K562 (cell line): Measurements from ENCODE around the gene FOXN3. TPM values are rescaled to one million over a fixed set of nuclear protein-coding genes. Genes with fewer than 3 reads are reported as not detected.

ENCODE experiments used
- ATAC-seq: fragments of 200-7000 bp; cut with Tn5 transposase; 3 replicates; pipeline ENCODE4 v1.9.1; 2020; ENCODE audit warnings: moderate library complexity
- BruUV-seq: library from RNA; stranded (reverse); fragments of 400-500 nt; replicated peaks from 2 replicates; lab custom pipeline; 2021; lab: Mats Ljungman, UMichigan
- CTCF ChIA-PET: fragments of 300-600 bp; formaldehyde crosslinking; extraction: SDS; loops from one replicate; lab custom pipeline; 2021; ENCODE audit warnings: low intra/inter-chr PET ratio; lab: Yijun Ruan, JAX
- POLR2A ChIA-PET: fragments of 300-600, 350-650 bp; sonication (Branson Sonifier 250); formaldehyde crosslinking; extraction: SDS; loops from one replicate; lab custom pipeline; 2021; ENCODE audit warnings: antibody characterized with exemption, inconsistent platforms; lab: Yijun Ruan, JAX
- DNase-seq, 4 experiments: peaks; one replicate each; pipeline versions ENCODE4 v3.0.0 to v3.0.0-alpha.2; 2011 to 2018; ENCODE audit warnings: low spot score in 3 of 4, mixed read lengths in 3 of 4; ENCODE audit errors: extremely low read depth in 1 of 4
- FAIRE-seq: peaks from 2 replicates; lab custom pipeline; 2011; peaks lifted over from hg19 to GRCh38; lab: Jason Lieb, UNC
- H2AFZ ChIP-seq: 2 replicates; pipeline ENCODE4 v1.6.0; 2011; ENCODE audit warnings: low read depth, low read length, control low read depth, inconsistent platforms
- H3K27ac ChIP-seq: fragments of 200-600 bp; 3 replicates; pipeline ENCODE4 v1.8.0; 2011; ENCODE audit warnings: low read depth, mild to moderate bottlenecking, control low read depth, inconsistent platforms, low read length, moderate library complexity, mixed read lengths; ENCODE audit errors: extremely low read depth
- H3K27me3 ChIP-seq, 2 experiments: fragments of 300-600 bp in 1 of 2; 2 replicates in 1 of 2; 3 replicates in 1 of 2; pipeline versions ENCODE4 v1.6.0 to v1.8.0; 2011; ENCODE audit warnings: inconsistent platforms in 2 of 2, low read length in 2 of 2, mild to moderate bottlenecking in 1 of 2, mixed read lengths in 1 of 2, moderate library complexity in 1 of 2; ENCODE audit not compliant: control insufficient read depth in 2 of 2, insufficient read depth in 2 of 2
- H3K36me3 ChIP-seq: fragments of 300-600 bp; 3 replicates; pipeline ENCODE4 v1.8.0; 2011; ENCODE audit warnings: mild to moderate bottlenecking, low read length, inconsistent platforms; ENCODE audit not compliant: control insufficient read depth, insufficient read depth
- H3K4me1 ChIP-seq, 2 experiments: fragments of 200-600 bp in 1 of 2; replicated peaks in 1 of 2; 2 replicates in 1 of 2; 3 replicates in 1 of 2; pipeline versions ENCODE4 v1.5.1 to v1.8.0; 2011; ENCODE audit warnings: inconsistent platforms in 2 of 2, low read length in 2 of 2, mild to moderate bottlenecking in 1 of 2, mixed read lengths in 1 of 2, moderate library complexity in 1 of 2; ENCODE audit not compliant: control insufficient read depth in 2 of 2, insufficient read depth in 2 of 2
- H3K4me2 ChIP-seq: 2 replicates; pipeline ENCODE4 v1.6.1; 2011; ENCODE audit warnings: low read length, control low read depth, inconsistent platforms, mixed read lengths; ENCODE audit not compliant: insufficient read depth
- H3K4me3 ChIP-seq: fragments of 200-600 bp; sonication (generic), shearing (Covaris generic); 2 replicates; pipeline ENCODE4 v1.5.1; 2016; ENCODE audit warnings: control low read depth, inconsistent platforms
- H3K79me2 ChIP-seq: fragments of 200-600 bp; 3 replicates; pipeline ENCODE4 v1.8.0; 2011; ENCODE audit warnings: low read length, inconsistent platforms; ENCODE audit not compliant: control insufficient read depth, insufficient read depth
- H3K9ac ChIP-seq, 2 experiments: 2 replicates each; pipeline versions ENCODE4 v1.6.0 to v1.6.1; 2011; ENCODE audit warnings: low read depth in 2 of 2, low read length in 2 of 2, control low read depth in 1 of 2, inconsistent platforms in 1 of 2, mild to moderate bottlenecking in 1 of 2, mixed read lengths in 1 of 2; ENCODE audit not compliant: insufficient read depth in 1 of 2
- H3K9me1 ChIP-seq: one replicate; pipeline ENCODE4 v1.6.0; 2011; ENCODE audit warnings: inconsistent platforms, mild to moderate bottlenecking, low read length, moderate library complexity; ENCODE audit not compliant: control insufficient read depth, insufficient read depth
- H3K9me3 ChIP-seq: replicated peaks from 2 replicates; pipeline ENCODE4 v1.5.1; 2011; ENCODE audit warnings: low read depth, low read length, inconsistent platforms; ENCODE audit not compliant: control insufficient read depth, insufficient read depth
- H4K20me1 ChIP-seq: replicated peaks from 2 replicates; pipeline ENCODE4 v1.6.1; 2011; ENCODE audit warnings: low read length, inconsistent platforms, mixed read lengths; ENCODE audit not compliant: control insufficient read depth, insufficient read depth
- EHMT2 ChIP-seq: fragments of 450-650 bp; IDR thresholded peaks from 2 replicates; pipeline ENCODE4 v1.6.1; 2018; ENCODE audit warnings: antibody characterized with exemption
- EP300 ChIP-seq: IDR thresholded peaks from 2 replicates; pipeline ENCODE4 v1.6.1; 2012; ENCODE audit warnings: low read length, improper control_type of control experiment
- FOXJ2 ChIP-seq: fragments of 200-800 bp; sonication (Bioruptor generic); IDR thresholded peaks from 2 replicates; pipeline ENCODE4 v1.6.1; 2016; ENCODE audit warnings: missing genetic modification characterization, missing compliant biosample characterization
- GTF2F1 ChIP-seq: IDR thresholded peaks from 2 replicates; pipeline ENCODE4 v1.6.1; 2011; ENCODE audit warnings: low read depth, low read length, improper control_type of control experiment
- OTX1 ChIP-seq: fragments of 450-650 bp; formaldehyde crosslinking; IDR thresholded peaks from 2 replicates; pipeline ENCODE4 v1.4.0; 2022; ENCODE audit warnings: mild to moderate bottlenecking
- SP2 ChIP-seq: IDR thresholded peaks from 2 replicates; pipeline ENCODE4 v1.6.1; 2011; ENCODE audit warnings: mild to moderate bottlenecking, low read depth, low read length, moderate library complexity; ENCODE audit not compliant: poor library complexity, severe bottlenecking; ENCODE audit errors: extremely low read depth
- ZFP36 ChIP-seq: fragments of 150-350 bp; IDR thresholded peaks from 2 replicates; pipeline ENCODE4 v1.6.1; 2018; ENCODE audit warnings: low read length, low read depth; ENCODE audit not compliant: partially characterized antibody
- ZNF263 ChIP-seq: sonication (generic); formaldehyde crosslinking; IDR thresholded peaks from 2 replicates; pipeline ENCODE4 v1.8.0; 2022; ENCODE audit warnings: mild to moderate bottlenecking, missing genetic modification reagents, borderline replicate concordance
- ZNF644 ChIP-seq: fragments of 200-800 bp; sonication (Bioruptor generic); IDR thresholded peaks from 2 replicates; pipeline ENCODE4 v1.6.1; 2016; ENCODE audit warnings: low read depth, missing genetic modification characterization, missing compliant biosample characterization
- ZNF76 ChIP-seq: fragments of 250-450 bp; sonication (Bioruptor Pico); IDR thresholded peaks from 2 replicates; pipeline ENCODE4 v1.4.0; 2020; ENCODE audit warnings: mild to moderate bottlenecking, moderate library complexity, borderline replicate concordance
- ZNF780A ChIP-seq: fragments of 250-450 bp; sonication (Bioruptor Pico); IDR thresholded peaks from 2 replicates; pipeline ENCODE4 v1.5.0; 2021; ENCODE audit warnings: mild to moderate bottlenecking
- WGBS: fragments of 100-300 bp; shearing (Covaris generic); methylation state at CpG from one replicate; pipeline ENCODE4 v1.1.6; 2016; ENCODE audit warnings: low coverage, mixed read lengths; ENCODE audit not compliant: insufficient coverage; ENCODE audit errors: missing lambda C conversion rate; 5-methylcytosine and 5-hydroxymethylcytosine counted together
- in situ Hi-C: fragments of 300-500 bp; cut with MboI; formaldehyde crosslinking; loops from 4 replicates; pipeline ENCODE4 v1.15.0; 2018; ENCODE audit warnings: inconsistent platforms, mixed read lengths
- intact Hi-C: fragments of 100-400 bp; cut with micrococcal nuclease; formaldehyde crosslinking; loops from 2 replicates; pipeline ENCODE4 v1.14.2; 2022
- polyA plus RNA-seq, 8 experiments: library from polyadenylated mRNA; depleted of rRNA in 4 of 8; stranded (reverse) in 5 of 8; unstranded in 3 of 8; fragments of >200 nt; fragmentation: Nextera tagmentation in 2 of 8; fragmentation: Illumina TruSeq in 1 of 8; extraction: Ambion mirVana in 2 of 8; extraction: Trizol in 1 of 8; gene quantifications; 2 replicates each; pipeline versions ENCODE4 v1.2.1 to v1.2.3, GENCODE V29; 2011 to 2014; ENCODE audit warnings: inconsistent platforms in 1 of 8, missing spikeins in 1 of 8
- total RNA-seq, 7 experiments: library from RNA; depleted of rRNA in 6 of 7; stranded (reverse); fragments of >200 nt in 6 of 7; fragmentation: Illumina TruSeq in 2 of 7; extraction: Trizol in 2 of 7; gene quantifications; 2 replicates each; pipeline versions ENCODE4 v1.2.1 to v1.2.3, GENCODE V29; 2011 to 2021; ENCODE audit warnings: low replicate concordance in 1 of 7
- TF ChIP-seq, protein P1 (sequence below): fragments of 250-450 bp; sonication (Bioruptor Pico); IDR thresholded peaks from 2 replicates; pipeline ENCODE4 v1.4.0; 2020; ENCODE audit warnings: borderline replicate concordance
- TF ChIP-seq, protein P2 (sequence below): fragments of 250-450 bp; sonication (Bioruptor Pico); IDR thresholded peaks from 2 replicates; pipeline ENCODE4 v1.4.0; 2020; ENCODE audit warnings: mild to moderate bottlenecking, moderate library complexity, borderline replicate concordance
- TF ChIP-seq, protein P3 (sequence below): sonication (generic); formaldehyde crosslinking; IDR thresholded peaks from 2 replicates; pipeline ENCODE4 v1.8.0; 2022; ENCODE audit warnings: missing genetic modification reagents, mild to moderate bottlenecking, borderline replicate concordance

FOXN3 gene
- total and polyA plus RNA-seq, 9 of the 15 experiments (the other 6 are each of a cell fraction or from before 2014, with no cell fraction given), result 0.07 to 1.3 (median 0.40) TPM

DNA sequence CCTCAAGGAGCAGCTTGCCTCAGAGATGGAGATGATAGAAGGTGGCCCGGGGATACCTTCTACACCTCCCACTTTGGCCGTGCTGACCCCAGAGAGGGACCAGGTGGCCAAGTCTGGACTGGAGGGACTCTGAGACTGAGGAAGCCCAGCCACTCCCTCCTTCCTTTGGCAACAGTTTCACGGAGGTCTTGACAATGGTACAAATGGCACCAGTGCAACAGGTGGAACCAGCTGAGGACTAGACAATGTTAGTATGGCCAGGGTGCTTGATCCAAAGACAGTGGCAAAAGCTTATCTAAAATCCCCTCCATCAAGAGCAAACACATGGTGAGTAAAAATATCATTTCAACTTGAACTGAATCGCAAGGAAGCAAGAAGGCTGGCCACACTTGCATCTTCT, 117.4 kb downstream of the FOXN3 start:
- in situ Hi-C loops, result no loop called here
- POLR2A ChIA-PET, result no interaction called here
- Histone ChIP-seq H3K4me2 (no peak overlapping the region), H4K20me1 (no peaks in the 10 kb centered on the region), H3K36me3 (no peaks in the 10 kb centered on the region), H3K79me2 (no peaks in the 10 kb centered on the region), H2AFZ (no peak overlapping the region), H3K4me3 (no peak overlapping the region), H3K4me1 (no peaks in the 10 kb centered on the region), H3K9me3 (no peaks in the 10 kb centered on the region), H3K9ac (no peak overlapping the region), H3K27ac (no peak overlapping the region), H3K27me3 (peaks cover 0 to 5% of the 10 kb centered on the region in 2 experiments; a peak in 2 of 5 replicates), H3K9me1 (no peaks in the 10 kb centered on the region)
- TF ChIP-seq, protein P1, sequence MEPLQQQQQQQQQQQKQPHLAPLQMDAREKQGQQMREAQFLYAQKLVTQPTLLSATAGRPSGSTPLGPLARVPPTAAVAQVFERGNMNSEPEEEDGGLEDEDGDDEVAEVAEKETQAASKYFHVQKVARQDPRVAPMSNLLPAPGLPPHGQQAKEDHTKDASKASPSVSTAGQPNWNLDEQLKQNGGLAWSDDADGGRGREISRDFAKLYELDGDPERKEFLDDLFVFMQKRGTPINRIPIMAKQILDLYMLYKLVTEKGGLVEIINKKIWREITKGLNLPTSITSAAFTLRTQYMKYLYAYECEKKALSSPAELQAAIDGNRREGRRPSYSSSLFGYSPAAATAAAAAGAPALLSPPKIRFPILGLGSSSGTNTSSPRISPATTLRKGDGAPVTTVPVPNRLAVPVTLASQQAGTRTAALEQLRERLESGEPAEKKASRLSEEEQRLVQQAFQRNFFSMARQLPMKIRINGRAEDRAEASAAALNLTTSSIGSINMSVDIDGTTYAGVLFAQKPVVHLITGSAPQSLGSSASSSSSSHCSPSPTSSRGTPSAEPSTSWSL (CRISPR knock-in tag), result no peak
- no peak for TF ChIP-seq EHMT2
- TF ChIP-seq OTX1, result no peak
- TF ChIP-seq ZNF780A (CRISPR knock-in tag), result no peak
- TF ChIP-seq, protein P2, sequence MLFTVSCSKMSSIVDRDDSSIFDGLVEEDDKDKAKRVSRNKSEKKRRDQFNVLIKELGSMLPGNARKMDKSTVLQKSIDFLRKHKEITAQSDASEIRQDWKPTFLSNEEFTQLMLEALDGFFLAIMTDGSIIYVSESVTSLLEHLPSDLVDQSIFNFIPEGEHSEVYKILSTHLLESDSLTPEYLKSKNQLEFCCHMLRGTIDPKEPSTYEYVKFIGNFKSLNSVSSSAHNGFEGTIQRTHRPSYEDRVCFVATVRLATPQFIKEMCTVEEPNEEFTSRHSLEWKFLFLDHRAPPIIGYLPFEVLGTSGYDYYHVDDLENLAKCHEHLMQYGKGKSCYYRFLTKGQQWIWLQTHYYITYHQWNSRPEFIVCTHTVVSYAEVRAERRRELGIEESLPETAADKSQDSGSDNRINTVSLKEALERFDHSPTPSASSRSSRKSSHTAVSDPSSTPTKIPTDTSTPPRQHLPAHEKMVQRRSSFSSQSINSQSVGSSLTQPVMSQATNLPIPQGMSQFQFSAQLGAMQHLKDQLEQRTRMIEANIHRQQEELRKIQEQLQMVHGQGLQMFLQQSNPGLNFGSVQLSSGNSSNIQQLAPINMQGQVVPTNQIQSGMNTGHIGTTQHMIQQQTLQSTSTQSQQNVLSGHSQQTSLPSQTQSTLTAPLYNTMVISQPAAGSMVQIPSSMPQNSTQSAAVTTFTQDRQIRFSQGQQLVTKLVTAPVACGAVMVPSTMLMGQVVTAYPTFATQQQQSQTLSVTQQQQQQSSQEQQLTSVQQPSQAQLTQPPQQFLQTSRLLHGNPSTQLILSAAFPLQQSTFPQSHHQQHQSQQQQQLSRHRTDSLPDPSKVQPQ (CRISPR knock-in tag), result no peak
- no peak for TF ChIP-seq ZNF263 (CRISPR knock-in tag)
- TF ChIP-seq, protein P3, sequence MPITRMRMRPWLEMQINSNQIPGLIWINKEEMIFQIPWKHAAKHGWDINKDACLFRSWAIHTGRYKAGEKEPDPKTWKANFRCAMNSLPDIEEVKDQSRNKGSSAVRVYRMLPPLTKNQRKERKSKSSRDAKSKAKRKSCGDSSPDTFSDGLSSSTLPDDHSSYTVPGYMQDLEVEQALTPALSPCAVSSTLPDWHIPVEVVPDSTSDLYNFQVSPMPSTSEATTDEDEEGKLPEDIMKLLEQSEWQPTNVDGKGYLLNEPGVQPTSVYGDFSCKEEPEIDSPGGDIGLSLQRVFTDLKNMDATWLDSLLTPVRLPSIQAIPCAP (CRISPR knock-in tag), result no peak
- no peak for TF ChIP-seq ZNF76
- TF ChIP-seq ZNF644 (tag), result no peak
- no peak for TF ChIP-seq SP2
- TF ChIP-seq EP300, result no peak
- TF ChIP-seq FOXJ2 (tag), result no peak
- TF ChIP-seq GTF2F1, result no peak
- TF ChIP-seq ZFP36, result no peak
- intact Hi-C loops, result no loop called here
- DNase-seq (no peak), ATAC-seq (no peak), FAIRE-seq (no peak)
- no TSS peak for BruUV-seq
- CTCF ChIA-PET, result no interaction called here
- WGBS, result 0% methylated on average over 3 of the region's 4 CpGs
